K562 (cell line): ENCODE results near the gene USP48. TPM values are rescaled to one million over a fixed set of nuclear protein-coding genes. Genes with fewer than 3 reads are reported as not detected.

Source experiments
- ATAC-seq: fragments of 200-7000 bp; cut with Tn5 transposase; 3 replicates; pipeline ENCODE4 v1.9.1; 2020; ENCODE audit warnings: moderate library complexity
- BruUV-seq: library from RNA; stranded (reverse); fragments of 400-500 nt; replicated peaks from 2 replicates; lab custom pipeline; 2021; lab: Mats Ljungman, UMichigan
- CTCF ChIA-PET: fragments of 300-600 bp; formaldehyde crosslinking; extraction: SDS; loops from one replicate; lab custom pipeline; 2021; ENCODE audit warnings: low intra/inter-chr PET ratio; lab: Yijun Ruan, JAX
- POLR2A ChIA-PET: fragments of 300-600, 350-650 bp; sonication (Branson Sonifier 250); formaldehyde crosslinking; extraction: SDS; loops from one replicate; lab custom pipeline; 2021; ENCODE audit warnings: antibody characterized with exemption, inconsistent platforms; lab: Yijun Ruan, JAX
- DNase-seq, 4 experiments: peaks; one replicate each; pipeline versions ENCODE4 v3.0.0 to v3.0.0-alpha.2; 2011 to 2018; ENCODE audit warnings: low spot score in 3 of 4, mixed read lengths in 3 of 4; ENCODE audit errors: extremely low read depth in 1 of 4
- FAIRE-seq: peaks from 2 replicates; lab custom pipeline; 2011; peaks lifted over from hg19 to GRCh38; lab: Jason Lieb, UNC
- H2AFZ ChIP-seq: 2 replicates; pipeline ENCODE4 v1.6.0; 2011; ENCODE audit warnings: low read depth, low read length, control low read depth, inconsistent platforms
- H3K27ac ChIP-seq: fragments of 200-600 bp; 3 replicates; pipeline ENCODE4 v1.8.0; 2011; ENCODE audit warnings: low read depth, mild to moderate bottlenecking, control low read depth, inconsistent platforms, low read length, moderate library complexity, mixed read lengths; ENCODE audit errors: extremely low read depth
- H3K27me3 ChIP-seq, 2 experiments: fragments of 300-600 bp in 1 of 2; 2 replicates in 1 of 2; 3 replicates in 1 of 2; pipeline versions ENCODE4 v1.6.0 to v1.8.0; 2011; ENCODE audit warnings: inconsistent platforms in 2 of 2, low read length in 2 of 2, mild to moderate bottlenecking in 1 of 2, mixed read lengths in 1 of 2, moderate library complexity in 1 of 2; ENCODE audit not compliant: control insufficient read depth in 2 of 2, insufficient read depth in 2 of 2
- H3K36me3 ChIP-seq: fragments of 300-600 bp; 3 replicates; pipeline ENCODE4 v1.8.0; 2011; ENCODE audit warnings: mild to moderate bottlenecking, low read length, inconsistent platforms; ENCODE audit not compliant: control insufficient read depth, insufficient read depth
- H3K4me1 ChIP-seq, 2 experiments: fragments of 200-600 bp in 1 of 2; replicated peaks in 1 of 2; 2 replicates in 1 of 2; 3 replicates in 1 of 2; pipeline versions ENCODE4 v1.5.1 to v1.8.0; 2011; ENCODE audit warnings: inconsistent platforms in 2 of 2, low read length in 2 of 2, mild to moderate bottlenecking in 1 of 2, mixed read lengths in 1 of 2, moderate library complexity in 1 of 2; ENCODE audit not compliant: control insufficient read depth in 2 of 2, insufficient read depth in 2 of 2
- H3K4me2 ChIP-seq: 2 replicates; pipeline ENCODE4 v1.6.1; 2011; ENCODE audit warnings: low read length, control low read depth, inconsistent platforms, mixed read lengths; ENCODE audit not compliant: insufficient read depth
- H3K4me3 ChIP-seq: fragments of 200-600 bp; sonication (generic), shearing (Covaris generic); 2 replicates; pipeline ENCODE4 v1.5.1; 2016; ENCODE audit warnings: control low read depth, inconsistent platforms
- H3K79me2 ChIP-seq: fragments of 200-600 bp; 3 replicates; pipeline ENCODE4 v1.8.0; 2011; ENCODE audit warnings: low read length, inconsistent platforms; ENCODE audit not compliant: control insufficient read depth, insufficient read depth
- H3K9ac ChIP-seq, 2 experiments: 2 replicates each; pipeline versions ENCODE4 v1.6.0 to v1.6.1; 2011; ENCODE audit warnings: low read depth in 2 of 2, low read length in 2 of 2, control low read depth in 1 of 2, inconsistent platforms in 1 of 2, mild to moderate bottlenecking in 1 of 2, mixed read lengths in 1 of 2; ENCODE audit not compliant: insufficient read depth in 1 of 2
- H3K9me1 ChIP-seq: one replicate; pipeline ENCODE4 v1.6.0; 2011; ENCODE audit warnings: inconsistent platforms, mild to moderate bottlenecking, low read length, moderate library complexity; ENCODE audit not compliant: control insufficient read depth, insufficient read depth
- H3K9me3 ChIP-seq: replicated peaks from 2 replicates; pipeline ENCODE4 v1.5.1; 2011; ENCODE audit warnings: low read depth, low read length, inconsistent platforms; ENCODE audit not compliant: control insufficient read depth, insufficient read depth
- H4K20me1 ChIP-seq: replicated peaks from 2 replicates; pipeline ENCODE4 v1.6.1; 2011; ENCODE audit warnings: low read length, inconsistent platforms, mixed read lengths; ENCODE audit not compliant: control insufficient read depth, insufficient read depth
- BCL6 ChIP-seq: fragments of 250-450 bp; sonication (Bioruptor Pico); IDR thresholded peaks from 2 replicates; pipeline ENCODE4 v1.4.0; 2020
- CHAMP1 ChIP-seq: fragments of 450-650 bp; IDR thresholded peaks from 2 replicates; pipeline ENCODE4 v1.6.1; 2016; ENCODE audit warnings: mild to moderate bottlenecking
- HEY1 ChIP-seq: fragments of 250-450 bp; sonication (Bioruptor Pico); IDR thresholded peaks from 2 replicates; pipeline ENCODE4 v1.5.0; 2020; ENCODE audit warnings: mild to moderate bottlenecking, moderate library complexity, borderline replicate concordance
- KAT8 ChIP-seq: fragments of 450-650 bp; IDR thresholded peaks from 2 replicates; pipeline ENCODE4 v1.6.1; 2016; ENCODE audit warnings: low read depth, mild to moderate bottlenecking
- KLF13 ChIP-seq: fragments of 450-650 bp; IDR thresholded peaks from 2 replicates; pipeline ENCODE4 v1.6.1; 2016; ENCODE audit warnings: missing genetic modification characterization, low read depth, mild to moderate bottlenecking, missing compliant biosample characterization, moderate library complexity, borderline replicate concordance
- KLF6 ChIP-seq: fragments of 250-450 bp; sonication (Bioruptor Pico); IDR thresholded peaks from 2 replicates; pipeline ENCODE4 v1.4.0; 2020; ENCODE audit warnings: mild to moderate bottlenecking, moderate library complexity, borderline replicate concordance
- MCM7 ChIP-seq, 2 experiments: fragments of 450-650 bp; IDR thresholded peaks; 2 replicates each; pipeline ENCODE4 v1.6.1; 2016 to 2018
- MIER1 ChIP-seq: fragments of 450-650 bp; IDR thresholded peaks from 2 replicates; pipeline ENCODE4 v1.6.1; 2016; ENCODE audit warnings: antibody characterized with exemption, mild to moderate bottlenecking, low read depth
- MYBL2 ChIP-seq, 2 experiments: fragments of 450-650 bp in 1 of 2; sonication (generic) in 1 of 2; formaldehyde crosslinking in 1 of 2; IDR thresholded peaks; 2 replicates each; pipeline versions ENCODE4 v1.6.1 to v1.8.1; 2017 to 2022; ENCODE audit warnings: borderline replicate concordance in 1 of 2, inconsistent platforms in 1 of 2, low read depth in 1 of 2, mild to moderate bottlenecking in 1 of 2, missing genetic modification reagents in 1 of 2, moderate library complexity in 1 of 2
- NRF1 ChIP-seq, 2 experiments: fragments of 450-650 bp; IDR thresholded peaks in 1 of 2; conservative IDR thresholded peaks in 1 of 2; 2 replicates each; pipeline ENCODE4 v1.6.1; 2014; ENCODE audit warnings: mild to moderate bottlenecking in 2 of 2
- PCBP1 ChIP-seq: fragments of 200-400 bp; formaldehyde crosslinking; IDR thresholded peaks from 2 replicates; pipeline ENCODE4 v1.6.1; 2018; ENCODE audit warnings: mild to moderate bottlenecking, low read depth, low read length; ENCODE audit not compliant: poor library complexity, severe bottlenecking
- PREB ChIP-seq: sonication (generic); formaldehyde crosslinking; IDR thresholded peaks from 2 replicates; pipeline ENCODE4 v1.8.1; 2023; ENCODE audit warnings: mild to moderate bottlenecking, missing genetic modification reagents
- SMARCA5 ChIP-seq: fragments of 450-650 bp; IDR thresholded peaks from 2 replicates; pipeline ENCODE4 v1.6.1; 2016
- SNAPC5 ChIP-seq: fragments of 250-450 bp; sonication (Bioruptor Pico); IDR thresholded peaks from 2 replicates; pipeline ENCODE4 v1.8.0; 2021; ENCODE audit warnings: moderate library complexity, mild to moderate bottlenecking, inconsistent platforms
- ZNF143 ChIP-seq: sonication (generic); formaldehyde crosslinking; IDR thresholded peaks from 2 replicates; pipeline ENCODE4 v1.9.0; 2022; ENCODE audit warnings: mild to moderate bottlenecking, missing genetic modification reagents
- ZNF639 ChIP-seq, 2 experiments: fragments of 200-800 bp in 1 of 2; sonication (Bioruptor generic) in 1 of 2; sonication (generic) in 1 of 2; formaldehyde crosslinking in 1 of 2; IDR thresholded peaks in 1 of 2; conservative IDR thresholded peaks in 1 of 2; 2 replicates each; pipeline versions ENCODE4 v1.5.0 to v1.6.1; 2016 to 2020; ENCODE audit warnings: missing compliant biosample characterization in 1 of 2, missing genetic modification characterization in 1 of 2, missing genetic modification reagents in 1 of 2
- WGBS: fragments of 100-300 bp; shearing (Covaris generic); methylation state at CpG from one replicate; pipeline ENCODE4 v1.1.6; 2016; ENCODE audit warnings: low coverage, mixed read lengths; ENCODE audit not compliant: insufficient coverage; ENCODE audit errors: missing lambda C conversion rate; 5-methylcytosine and 5-hydroxymethylcytosine counted together
- in situ Hi-C: fragments of 300-500 bp; cut with MboI; formaldehyde crosslinking; loops from 4 replicates; pipeline ENCODE4 v1.15.0; 2018; ENCODE audit warnings: inconsistent platforms, mixed read lengths
- intact Hi-C: fragments of 100-400 bp; cut with micrococcal nuclease; formaldehyde crosslinking; loops from 2 replicates; pipeline ENCODE4 v1.14.2; 2022
- polyA plus RNA-seq, 8 experiments: library from polyadenylated mRNA; depleted of rRNA in 4 of 8; stranded (reverse) in 5 of 8; unstranded in 3 of 8; fragments of >200 nt; fragmentation: Nextera tagmentation in 2 of 8; fragmentation: Illumina TruSeq in 1 of 8; extraction: Ambion mirVana in 2 of 8; extraction: Trizol in 1 of 8; gene quantifications; 2 replicates each; pipeline versions ENCODE4 v1.2.1 to v1.2.3, GENCODE V29; 2011 to 2014; ENCODE audit warnings: inconsistent platforms in 1 of 8, missing spikeins in 1 of 8
- total RNA-seq, 7 experiments: library from RNA; depleted of rRNA in 6 of 7; stranded (reverse); fragments of >200 nt in 6 of 7; fragmentation: Illumina TruSeq in 2 of 7; extraction: Trizol in 2 of 7; gene quantifications; 2 replicates each; pipeline versions ENCODE4 v1.2.1 to v1.2.3, GENCODE V29; 2011 to 2021; ENCODE audit warnings: low replicate concordance in 1 of 7

USP48 gene
- total and polyA plus RNA-seq, 9 of the 15 experiments (the other 6 are each of a cell fraction or from before 2014, with no cell fraction given): 23.3 to 123 (median 106) TPM

GRCh38 chr1:21691739-21692138 lies 91.2 kb downstream of the USP48 start:
- Histone ChIP-seq H3K9me1 (no peaks in the 10 kb centered on the region), H3K27me3 (no peaks in the 10 kb centered on the region), H3K79me2 (peaks cover 5% of the 10 kb centered on the region; the same call in 1 of the 3 replicates), H3K9ac (no peak overlapping the region), H3K4me2 (no peak overlapping the region), H3K4me3 (no peak overlapping the region), H3K9me3 (no peaks in the 10 kb centered on the region), H3K36me3 (peaks cover 84% of the 10 kb centered on the region), H3K27ac (no peak overlapping the region), H3K4me1 (peaks cover 8 to 28% of the 10 kb centered on the region in 2 experiments; a peak in 4 of 5 replicates), H2AFZ (no peak overlapping the region), H4K20me1 (no peaks in the 10 kb centered on the region)
- TF ChIP-seq SMARCA5: no peak
- TF ChIP-seq KLF13: no peak
- no peak for TF ChIP-seq NRF1 (conservative IDR thresholded peaks at IDR 0.05 in 1 of 2, IDR thresholded peaks at IDR 0.05 in 1 of 2)
- no peak for TF ChIP-seq KLF6 (CRISPR knock-in tag)
- TF ChIP-seq BCL6 (CRISPR knock-in tag): no peak
- no peak for TF ChIP-seq HEY1 (CRISPR knock-in tag)
- no peak for TF ChIP-seq CHAMP1
- TF ChIP-seq PREB (CRISPR knock-in tag): no peak
- TF ChIP-seq PCBP1: no peak
- no peak for TF ChIP-seq ZNF639 (CRISPR knock-in tag; conservative IDR thresholded peaks at IDR 0.05 in 1 of 2, IDR thresholded peaks at IDR 0.05 in 1 of 2)
- TF ChIP-seq MYBL2 (IDR thresholded peaks at IDR 0.05; ENCODE audit: low read depth): no peak
- TF ChIP-seq MYBL2 (CRISPR knock-in tag; IDR thresholded peaks at IDR 0.05; ENCODE audit: borderline replicate concordance): no peak
- TF ChIP-seq MIER1: no peak
- no peak for TF ChIP-seq SNAPC5 (CRISPR knock-in tag)
- no peak for TF ChIP-seq KAT8
- TF ChIP-seq ZNF143: no peak
- no peak for TF ChIP-seq MCM7 (IDR thresholded peaks at IDR 0.05)
- ATAC-seq (no peak), DNase-seq (no peak), FAIRE-seq (no peak)
- no TSS peak for BruUV-seq
- CTCF ChIA-PET: no interaction called here
- in situ Hi-C loops (no loop called here), intact Hi-C loops (no loop called here)
- 76% methylated on average over 3 of the region's 3 CpGs for WGBS
- POLR2A ChIA-PET: interaction anchor here (0.6 to 1.1 kb wide), 2 partner anchors 9 to 37 kb away, joined by 3 read pairs; no protein-coding TSS in a partner anchor
